Measurements from ENCODE around the gene POLR3B.

DNA sequence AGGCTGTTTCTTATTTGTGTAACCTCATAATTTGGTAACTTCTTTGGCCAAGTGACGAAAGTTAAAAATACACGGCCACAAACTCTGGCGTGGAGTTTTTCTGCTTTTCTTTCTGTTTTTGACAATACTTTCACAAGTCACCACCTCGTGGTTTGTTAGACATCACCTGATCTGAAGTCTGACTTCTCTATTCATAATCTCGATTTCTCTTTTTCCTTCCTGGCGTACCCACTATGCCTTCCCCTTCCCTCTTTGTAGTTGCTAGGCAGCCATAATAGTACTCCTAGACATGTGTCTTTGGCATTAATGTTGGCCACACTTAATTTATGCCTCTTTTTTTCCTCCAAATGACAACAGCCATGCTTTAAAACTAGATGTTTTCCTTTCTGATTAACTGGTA is 97.6 kb downstream of the POLR3B start:
- TF ChIP-seq, protein P1, sequence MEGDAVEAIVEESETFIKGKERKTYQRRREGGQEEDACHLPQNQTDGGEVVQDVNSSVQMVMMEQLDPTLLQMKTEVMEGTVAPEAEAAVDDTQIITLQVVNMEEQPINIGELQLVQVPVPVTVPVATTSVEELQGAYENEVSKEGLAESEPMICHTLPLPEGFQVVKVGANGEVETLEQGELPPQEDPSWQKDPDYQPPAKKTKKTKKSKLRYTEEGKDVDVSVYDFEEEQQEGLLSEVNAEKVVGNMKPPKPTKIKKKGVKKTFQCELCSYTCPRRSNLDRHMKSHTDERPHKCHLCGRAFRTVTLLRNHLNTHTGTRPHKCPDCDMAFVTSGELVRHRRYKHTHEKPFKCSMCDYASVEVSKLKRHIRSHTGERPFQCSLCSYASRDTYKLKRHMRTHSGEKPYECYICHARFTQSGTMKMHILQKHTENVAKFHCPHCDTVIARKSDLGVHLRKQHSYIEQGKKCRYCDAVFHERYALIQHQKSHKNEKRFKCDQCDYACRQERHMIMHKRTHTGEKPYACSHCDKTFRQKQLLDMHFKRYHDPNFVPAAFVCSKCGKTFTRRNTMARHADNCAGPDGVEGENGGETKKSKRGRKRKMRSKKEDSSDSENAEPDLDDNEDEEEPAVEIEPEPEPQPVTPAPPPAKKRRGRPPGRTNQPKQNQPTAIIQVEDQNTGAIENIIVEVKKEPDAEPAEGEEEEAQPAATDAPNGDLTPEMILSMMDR (conservative IDR thresholded peaks at IDR 0.05 in 1 of 2, IDR thresholded peaks at IDR 0.05 in 1 of 2; ENCODE audit: low read depth in 1 of 2, low read length in 2 of 2) = no peak
- no peak for TF ChIP-seq EZH2 (IDR thresholded peaks at IDR 0.05; ENCODE audit: low read length, missing control alignments)
